Measurements from ENCODE around the gene NCAM1.

Gene NCAM1

DNA sequence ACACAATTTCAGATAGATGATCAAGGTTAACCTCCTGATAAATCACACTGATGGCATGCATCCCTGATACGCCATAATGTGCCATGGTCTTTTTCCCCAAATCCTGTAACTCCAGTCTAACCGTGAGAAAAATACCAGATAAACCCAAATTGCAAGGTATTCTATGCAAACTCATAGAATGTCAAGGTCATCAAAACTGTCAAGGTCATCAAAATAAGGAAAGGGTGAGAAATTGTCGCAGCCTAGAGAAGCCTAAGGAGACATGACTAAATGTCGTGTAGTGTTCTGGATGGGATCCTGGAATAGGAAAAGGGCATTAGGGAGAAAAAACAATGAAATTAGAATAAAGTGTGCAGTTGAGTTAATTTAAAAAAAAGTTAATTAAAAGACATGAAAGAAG, 357.9 kb downstream of the NCAM1 start:
- no peak for DNase-seq

DNA sequence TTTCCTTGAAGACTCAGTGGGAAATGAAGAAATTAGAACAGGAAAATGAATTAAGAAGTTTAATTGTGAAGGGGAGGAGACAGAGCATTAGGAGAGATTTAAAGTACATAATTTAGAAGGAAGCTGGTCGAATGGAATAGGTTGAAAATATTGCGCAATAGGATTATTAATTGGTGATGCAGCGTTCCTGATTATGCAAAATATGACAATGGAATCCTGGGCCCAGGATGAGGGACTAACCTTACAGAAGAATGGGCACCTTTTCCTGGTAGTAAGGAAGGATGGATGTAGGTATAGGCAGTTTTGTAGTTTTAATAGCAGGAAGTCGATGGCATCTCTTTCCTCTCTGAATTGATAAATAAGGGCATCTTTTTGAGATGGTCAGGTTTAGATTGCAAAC, 360.9 kb downstream of the NCAM1 start:
- DNase-seq, result no peak

DNA sequence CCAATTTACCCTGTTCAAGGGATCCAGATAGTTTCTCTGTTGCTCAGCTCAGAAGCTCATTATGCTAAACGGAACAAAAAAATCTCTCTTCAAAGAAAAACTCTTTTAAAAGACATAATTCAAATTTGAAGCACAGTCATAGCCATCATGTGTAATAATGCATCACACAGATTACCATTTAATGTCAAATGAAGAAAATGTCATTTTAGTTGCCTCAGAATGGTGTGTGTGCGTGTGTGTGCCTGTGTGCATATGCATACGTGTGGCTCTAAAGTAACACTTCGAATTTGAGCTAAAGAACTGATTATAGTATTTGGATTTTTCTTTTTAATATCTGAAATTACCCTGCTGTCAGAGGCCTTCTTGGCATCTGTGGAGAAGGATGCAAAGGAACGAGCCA, 363.0 kb downstream of the NCAM1 start:
- DNase-seq, result no peak

Data from stimulated activated CD4-positive, alpha-beta T cell treated with anti-CD3 and anti-CD28 coated beads, Interleukin-2, amount 100 ng/mL, for 48 hours (primary cell).